SHP77 (cell line): Measurements from ENCODE around the gene WASHC2C.
"Not testable (repeated sequence)": the region's sequence is repeated elsewhere in the genome, so short reads cannot be mapped to it uniquely, and the experiment has no call there.

Experiments
- DNase-seq, 2 experiments: peaks; one replicate each; lab custom pipeline; 2025; lab: John Stamatoyannopoulos, UW

The WASHC2C gene

GRCh38 chr10:45726703-45727420 is at the start of gene WASHC2C:
Gene WASHC2C (plus strand): TSS chr10:45727266. CDS start chr10:45727318, 52 bp downstream.
- peak; percentile 25 to 31 for DNase-seq

- not testable (repeated sequence) for DNase-seq
These were observed 48.6 kb upstream of the WASHC2C start for GRCh38 chr10:45678467-45678866.

GRCh38 chr10:45710200-45710796 is 16.8 kb upstream of the WASHC2C start:
- DNase-seq = not testable (repeated sequence)

GRCh38 chr10:45711223-45711622 is 15.8 kb upstream of the WASHC2C start:
- DNase-seq = not testable (repeated sequence)

GRCh38 chr10:45717053-45717452 is 10.0 kb upstream of the WASHC2C start:
- DNase-seq = not testable (repeated sequence)

- not testable (repeated sequence) for DNase-seq
These were observed 9.4 kb upstream of the WASHC2C start for GRCh38 chr10:45717642-45718041.

GRCh38 chr10:45721503-45721902 is 5.6 kb upstream of the WASHC2C start:
- not testable (repeated sequence) for DNase-seq

GRCh38 chr10:45723851-45724250 is 3.2 kb upstream of the WASHC2C start:
- not testable (repeated sequence) for DNase-seq

- DNase-seq = not testable (repeated sequence)
These were observed 427 bp downstream of the WASHC2C start for GRCh38 chr10:45727421-45727965.

GRCh38 chr10:45734449-45734848 is 7.4 kb downstream of the WASHC2C start:
- DNase-seq = not testable (repeated sequence)

GRCh38 chr10:45734867-45735266 is 7.8 kb downstream of the WASHC2C start:
- not testable (repeated sequence) for DNase-seq

GRCh38 chr10:45741559-45741958 is 14.5 kb downstream of the WASHC2C start:
- not testable (repeated sequence) for DNase-seq

GRCh38 chr10:45742014-45742413 is 14.9 kb downstream of the WASHC2C start:
- DNase-seq = not testable (repeated sequence)

- DNase-seq = not testable (repeated sequence)
These were observed 24.1 kb downstream of the WASHC2C start for GRCh38 chr10:45751141-45751540.

GRCh38 chr10:45752210-45752609 is 25.1 kb downstream of the WASHC2C start:
- DNase-seq = not testable (repeated sequence)

GRCh38 chr10:45753979-45754495 is 27.0 kb downstream of the WASHC2C start:
- DNase-seq = not testable (repeated sequence)

GRCh38 chr10:45755083-45755482 is 28.0 kb downstream of the WASHC2C start:
- not testable (repeated sequence) for DNase-seq

GRCh38 chr10:45756065-45756464 is 29.0 kb downstream of the WASHC2C start:
- not testable (repeated sequence) for DNase-seq

- DNase-seq = not testable (repeated sequence)
These were observed 30.8 kb downstream of the WASHC2C start for GRCh38 chr10:45757661-45758396.

GRCh38 chr10:45761622-45762021 is 34.6 kb downstream of the WASHC2C start:
- DNase-seq = not testable (repeated sequence)

- not testable (repeated sequence) for DNase-seq
These were observed 36.0 kb downstream of the WASHC2C start for GRCh38 chr10:45763037-45763436.

- not testable (repeated sequence) for DNase-seq
These were observed 41.3 kb downstream of the WASHC2C start for GRCh38 chr10:45768334-45768733.
